ENCODE results near the gene QARS1.

The QARS1 gene

DNA sequence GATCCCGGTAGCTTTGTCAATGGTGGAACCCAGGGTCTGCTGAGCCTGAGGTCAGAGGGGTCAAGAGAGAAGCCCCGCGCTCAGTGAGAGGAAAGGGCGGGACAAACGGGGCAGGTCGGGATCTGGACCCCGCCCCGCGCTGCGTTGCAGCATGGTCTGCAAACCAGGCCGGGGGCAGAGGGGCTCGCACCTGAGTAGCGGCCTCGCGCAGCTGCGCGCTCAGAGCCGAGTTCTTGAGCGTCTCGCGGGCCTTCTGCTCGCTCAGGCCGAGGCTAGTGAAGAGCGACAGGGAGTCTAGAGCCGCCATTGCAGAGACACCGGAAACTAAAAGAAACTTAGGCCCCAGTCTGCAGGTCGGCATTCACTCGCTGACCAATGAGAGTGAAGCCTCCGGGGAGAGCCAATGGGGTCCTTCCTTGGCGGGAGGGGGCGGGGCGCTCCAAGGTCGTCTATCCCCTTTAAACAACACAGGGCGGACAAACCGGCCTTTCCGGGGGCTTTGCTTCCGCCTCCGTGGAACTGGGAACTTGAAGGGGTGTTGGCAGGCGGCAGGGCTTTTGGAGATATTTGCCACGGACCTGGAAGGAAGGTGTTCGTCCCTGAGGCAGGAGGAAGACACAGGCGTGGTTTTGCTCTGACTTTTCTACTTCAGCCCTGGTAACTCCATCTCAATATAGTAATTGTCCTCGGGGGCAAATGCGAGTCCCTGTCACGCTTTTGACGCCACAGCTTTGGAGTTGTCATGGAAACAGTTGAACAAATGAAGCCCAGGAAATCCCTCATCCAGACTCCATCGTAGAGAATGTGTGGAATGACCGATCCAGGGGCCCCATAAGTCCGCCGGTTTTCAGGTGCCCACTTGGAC is at the start of gene QARS1:
Gene QARS1, minus strand, starts transcription at position 331 of the 865 bp plus-strand sequence. Its CDS starts 24 bp downstream, at position 307.
- peak; percentile 94 for DNase-seq (ENCODE audit: low spot score)

DNA sequence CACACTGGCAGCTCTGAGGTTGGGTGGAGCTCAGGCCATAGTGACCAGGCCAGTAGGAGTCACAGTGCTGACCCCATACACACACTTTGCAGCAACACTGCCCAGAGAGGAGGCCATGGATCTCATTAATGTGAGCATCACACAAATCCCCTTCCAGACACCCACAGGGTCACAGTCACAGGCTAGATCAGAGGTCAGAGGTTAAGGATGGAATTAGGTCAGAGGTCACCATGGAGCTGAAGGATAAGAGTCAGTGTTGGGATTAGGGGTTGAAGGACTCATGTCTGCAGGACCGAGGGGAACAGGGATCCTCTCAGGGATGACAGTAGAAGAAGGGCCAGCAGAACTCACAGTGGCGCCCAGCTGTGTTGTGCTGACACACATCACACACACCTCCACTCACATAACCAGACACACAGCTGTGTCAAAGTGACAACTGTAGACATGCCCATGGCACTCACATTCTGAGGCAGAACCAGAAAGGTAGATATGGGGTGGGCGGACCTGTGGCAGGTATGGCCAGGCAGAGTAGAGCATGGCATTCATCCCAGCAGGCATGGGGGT is 48.9 kb upstream of the QARS1 start:
- DNase-seq (ENCODE audit: low spot score), result no peak

- no peak for DNase-seq (ENCODE audit: low spot score)
Measured at GRCh38 chr3:49151610-49152009, 47.1 kb upstream of the QARS1 start.

DNA sequence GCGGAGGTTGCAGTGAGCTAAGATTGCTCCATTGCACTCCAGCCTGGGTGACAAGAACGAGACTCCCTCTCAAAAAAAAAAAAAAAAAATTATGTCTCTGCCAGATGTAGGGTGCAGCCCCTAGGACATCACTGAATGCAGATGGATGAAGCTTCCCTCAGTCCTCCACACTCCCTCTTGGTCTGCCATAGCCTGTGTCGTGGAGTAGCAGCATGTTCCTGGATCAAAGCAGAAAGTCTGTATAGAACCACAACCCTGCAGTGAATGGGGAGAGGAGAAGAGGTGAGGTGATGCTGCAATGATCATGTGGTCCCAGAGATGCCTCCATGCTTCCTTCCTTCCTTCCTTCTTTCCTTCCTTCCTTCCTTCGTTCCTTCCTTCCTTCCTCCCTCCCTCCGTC is 43.6 kb upstream of the QARS1 start:
- DNase-seq (ENCODE audit: low spot score), result no peak

GRCh38 chr3:49140080-49140479 is 35.5 kb upstream of the QARS1 start:
- DNase-seq (ENCODE audit: low spot score), result no peak

DNA sequence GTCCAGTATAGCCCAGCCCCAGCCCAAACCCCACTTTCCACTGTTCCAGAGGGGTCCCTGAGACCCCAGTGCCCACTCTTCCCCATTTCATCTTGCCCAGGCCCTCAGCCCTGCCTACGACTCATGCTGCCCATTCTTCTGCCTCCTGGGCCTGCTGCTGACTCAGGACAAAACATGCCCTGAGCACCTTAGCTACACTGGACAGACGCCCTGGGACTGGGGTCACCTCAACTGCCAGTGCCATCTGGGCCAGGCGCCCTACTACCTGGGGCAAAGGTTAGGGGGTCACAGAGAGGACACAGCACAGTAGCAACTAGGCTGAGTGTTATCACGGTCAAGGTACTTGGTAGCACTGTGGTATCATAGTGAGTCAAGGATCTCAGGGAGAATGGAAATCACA is 30.9 kb upstream of the QARS1 start:
- no peak for DNase-seq (ENCODE audit: low spot score)

DNA sequence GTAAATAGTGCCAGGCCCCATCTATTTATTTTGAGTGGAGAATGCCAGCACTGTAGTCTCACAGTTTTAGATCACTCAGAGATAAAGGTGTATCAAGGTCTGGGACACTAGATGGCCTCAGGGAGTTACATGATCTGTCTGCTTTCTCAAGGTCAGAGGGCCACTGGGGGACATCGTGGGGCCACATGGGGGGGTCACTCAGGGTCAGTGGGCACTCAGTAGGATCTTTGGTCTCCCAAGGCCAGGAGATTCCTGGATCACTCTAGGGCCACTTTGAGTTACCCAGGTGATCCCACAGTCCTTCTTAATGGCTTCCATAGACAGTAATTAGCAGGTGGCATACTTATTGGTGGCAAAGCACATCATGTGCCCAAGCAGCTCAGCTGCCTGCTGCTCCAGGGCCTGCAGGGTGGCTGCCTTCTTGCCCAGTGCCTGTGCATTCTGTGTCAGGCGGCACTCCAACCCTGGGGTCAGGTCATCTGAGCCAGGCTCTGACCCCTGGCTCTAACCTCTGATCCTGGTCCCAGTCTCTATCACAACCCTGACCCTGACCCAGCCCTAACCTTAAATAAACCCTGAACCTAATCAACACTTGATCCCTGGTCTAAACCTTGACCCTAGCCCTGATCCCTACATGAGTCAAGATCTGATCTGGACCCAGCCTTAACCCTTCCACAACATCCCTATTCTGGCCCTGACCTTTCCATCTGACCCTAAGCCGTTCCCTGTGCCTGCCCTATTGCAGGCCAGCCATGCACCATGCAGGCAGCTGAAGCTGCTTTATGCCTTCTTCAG is 30.1 kb upstream of the QARS1 start:
- no peak for DNase-seq (ENCODE audit: low spot score)

- peak; percentile 86 for DNase-seq (ENCODE audit: low spot score)
Measured at GRCh38 chr3:49133226-49133951, 28.8 kb upstream of the QARS1 start.

- DNase-seq (ENCODE audit: low spot score), result peak; percentile 67
Measured at GRCh38 chr3:49132437-49133225, 28.1 kb upstream of the QARS1 start, which contains the start of gene LAMB2. Gene LAMB2 (minus strand): TSS chr3:49133050. CDS start chr3:49132867, 183 bp downstream.

GRCh38 chr3:49132073-49132436 is 27.5 kb upstream of the QARS1 start:
- DNase-seq (ENCODE audit: low spot score), result no peak

GRCh38 chr3:49131576-49131975 is 27.0 kb upstream of the QARS1 start:
- no peak for DNase-seq (ENCODE audit: low spot score)

DNA sequence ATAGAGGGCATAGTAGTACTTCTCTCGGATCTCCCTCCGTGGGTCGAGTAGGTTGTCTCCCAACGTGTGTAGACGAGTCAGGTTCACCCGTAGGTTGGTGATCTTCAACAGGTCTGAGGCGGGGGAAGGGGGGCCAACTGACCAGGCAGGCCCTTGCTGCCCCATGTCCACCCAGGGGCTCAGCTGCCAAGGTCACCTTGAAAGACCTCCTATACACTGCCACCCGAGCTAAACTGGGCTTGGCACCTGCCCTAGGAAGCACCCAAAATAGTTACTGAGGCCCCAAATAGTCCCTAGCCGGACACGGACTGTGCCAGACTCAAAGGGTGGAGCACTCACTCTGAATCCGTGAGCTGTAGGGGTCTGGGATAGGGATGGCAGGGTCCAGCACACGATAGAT is 26.5 kb upstream of the QARS1 start:
- DNase-seq (ENCODE audit: low spot score), result no peak

- DNase-seq (ENCODE audit: low spot score), result no peak
Measured at GRCh38 chr3:49124991-49125670, 20.6 kb upstream of the QARS1 start.

DNA sequence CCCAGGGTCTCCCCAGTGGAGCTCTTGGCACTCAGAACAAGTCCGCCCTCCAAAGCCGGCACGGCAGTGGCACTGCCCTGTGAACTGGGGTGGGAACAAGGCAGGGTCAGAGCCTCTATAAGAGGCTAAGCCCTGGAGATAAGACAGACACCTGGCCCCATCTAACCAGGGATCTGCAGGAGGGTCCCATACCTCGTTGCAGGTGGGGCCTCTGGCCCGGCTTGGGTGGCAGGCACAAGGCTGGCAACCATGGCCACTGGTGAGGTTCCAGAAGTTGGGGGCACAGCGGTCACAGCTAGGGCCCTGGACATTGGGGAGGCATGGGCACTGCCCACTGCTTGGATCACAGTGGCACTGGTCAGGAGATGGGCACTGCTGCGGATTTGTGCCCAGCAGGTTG is 19.6 kb upstream of the QARS1 start:
- DNase-seq (ENCODE audit: low spot score), result no peak

DNA sequence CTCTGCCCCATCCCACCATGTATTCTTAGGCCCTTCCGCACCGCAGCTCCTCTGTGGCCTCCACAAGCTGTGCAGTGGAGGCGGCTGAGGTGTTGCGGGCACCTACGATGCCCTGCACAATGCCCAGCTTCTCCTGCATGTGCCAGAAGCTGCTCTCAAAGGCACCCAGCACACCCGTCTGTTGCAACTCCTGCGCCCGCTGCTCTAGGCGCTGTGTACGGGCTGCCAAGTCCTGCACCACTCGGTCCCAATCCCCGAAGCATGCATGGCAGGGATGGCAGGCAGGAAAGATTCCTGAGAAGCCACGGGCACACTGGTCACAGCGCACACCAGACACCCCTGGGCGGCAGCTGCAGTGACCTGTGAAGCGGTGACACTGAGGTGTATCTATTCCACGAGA is 19.1 kb upstream of the QARS1 start:
- DNase-seq (ENCODE audit: low spot score), result no peak

- no peak for DNase-seq (ENCODE audit: low spot score)
Measured at GRCh38 chr3:49122886-49123545, 18.5 kb upstream of the QARS1 start.

- no peak for DNase-seq (ENCODE audit: low spot score)
Measured at GRCh38 chr3:49122451-49122850, 17.9 kb upstream of the QARS1 start.

DNA sequence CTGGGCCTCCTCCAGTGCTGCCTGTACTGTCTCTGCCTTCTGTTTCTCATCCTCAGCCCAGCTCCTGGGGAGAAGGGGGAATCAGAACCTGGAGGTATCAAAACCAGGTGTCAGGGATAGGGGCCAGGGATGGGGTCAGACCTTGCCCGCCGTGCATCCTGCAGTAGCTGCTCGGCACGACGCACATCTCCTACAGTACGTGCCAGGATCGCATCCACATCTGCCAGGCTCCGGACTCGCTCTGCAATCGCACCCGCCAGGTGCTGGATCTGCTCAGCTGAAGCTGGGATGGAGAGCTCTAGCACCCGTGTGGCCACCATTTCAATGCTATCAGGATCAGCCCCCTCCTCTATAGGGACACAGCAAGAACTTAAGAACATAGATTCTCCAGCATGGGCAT is 17.5 kb upstream of the QARS1 start:
- no peak for DNase-seq (ENCODE audit: low spot score)

- no peak for DNase-seq (ENCODE audit: low spot score)
Measured at GRCh38 chr3:49121132-49121736, 16.7 kb upstream of the QARS1 start.
